ENCODE measurements around the gene LYRM2. TPM values are rescaled to one million over a fixed set of nuclear protein-coding genes. Genes with fewer than 3 reads are reported as not detected.

The LYRM2 gene
- total and polyA plus RNA-seq, 2 of the 8 experiments (the other 6 are each of a cell fraction or from before 2014, with no cell fraction given), result 7.3 to 25.7 TPM

GRCh38 chr6:89530982-89531381 lies 107.6 kb downstream of the LYRM2 start:
- H2BK5ac ChIP-seq (ENCODE audit: low read depth, low read length), result no peak overlapping the region
- ChIA-PET CTCF (ENCODE audit: partially characterized antibody) (no interaction called here), POLR2A (ENCODE audit: partially characterized antibody) (no interaction called here)
- H2BK12ac ChIP-seq (ENCODE audit: low read depth, low read length), result no peak overlapping the region
- H3K4me2 ChIP-seq (ENCODE audit: insufficient read depth in 1 of 2, low read depth in 2 of 2, low read length in 2 of 2), result no peak overlapping the region
- no peak overlapping the region for H4K91ac ChIP-seq (replicated peaks; ENCODE audit: insufficient read length, low read length)
- H4K20me1 ChIP-seq (replicated peaks in 1 of 2; ENCODE audit: control insufficient read depth in 1 of 2, insufficient read depth in 2 of 2, low read length in 2 of 2), result no peaks in the 10 kb centered on the region
- H3K36me3 ChIP-seq (ENCODE audit: control insufficient read depth in 2 of 4, insufficient read depth in 4 of 4, low read length in 3 of 4), result no peaks in the 10 kb centered on the region
- H4K5ac ChIP-seq (ENCODE audit: insufficient read length, low read depth, low read length), result no peak overlapping the region
- no peak for FAIRE-seq
- H3K4me3 ChIP-seq (ENCODE audit: extremely low read depth in 1 of 4, insufficient read depth in 2 of 4, low read depth in 3 of 4, low read length in 4 of 4), result no peak overlapping the region
- H3K4me1 ChIP-seq (replicated peaks in 1 of 4; ENCODE audit: control insufficient read depth in 3 of 4, insufficient read depth in 4 of 4, low read length in 3 of 4), result no peaks in the 10 kb centered on the region
- no peaks in the 10 kb centered on the region for H3K23me2 ChIP-seq (ENCODE audit: low read depth, low read length)
- no peaks in the 10 kb centered on the region for H3K79me2 ChIP-seq (ENCODE audit: control insufficient read depth in 1 of 2, insufficient read depth in 2 of 2, low read length in 2 of 2)
- H3K14ac ChIP-seq (ENCODE audit: insufficient read length), result no peak overlapping the region
- H3K4ac ChIP-seq (replicated peaks; ENCODE audit: insufficient read length, low read depth, low read length), result no peak overlapping the region
- H2BK20ac ChIP-seq (ENCODE audit: low read length), result no peak overlapping the region
- H4K8ac ChIP-seq (ENCODE audit: extremely low read depth, insufficient read depth, low read length), result no peak overlapping the region
- 91% methylated on average over 11 of the region's 11 CpGs; no CpG with 5 or more reads in 1 of the 2 experiments for WGBS, 2 experiments (ENCODE audit: extremely low coverage in 1 of 2, insufficient coverage in 1 of 2, insufficient read length in 1 of 2, insufficient replicate concordance in 2 of 2, low coverage in 1 of 2, low lambda C conversion rate in 2 of 2, missing lambda C conversion rate in 1 of 2)
- H2AFZ ChIP-seq (ENCODE audit: low read length), result no peak overlapping the region
- H3K9ac ChIP-seq (replicated peaks in 1 of 4; ENCODE audit: extremely low read depth in 1 of 4, low read depth in 3 of 4, low read length in 3 of 4), result no peak overlapping the region
- no peak overlapping the region for H3K18ac ChIP-seq (ENCODE audit: extremely low read depth, low read length)
- no peak overlapping the region for H3K56ac ChIP-seq (replicated peaks; ENCODE audit: insufficient read length, low read depth, low read length)
- no peak overlapping the region for H2BK120ac ChIP-seq (replicated peaks; ENCODE audit: low read depth, low read length)
- no peak overlapping the region for H3K23ac ChIP-seq (ENCODE audit: insufficient read length)
- H2BK15ac ChIP-seq (ENCODE audit: low read length), result no peak overlapping the region
- no peak overlapping the region for H3K27ac ChIP-seq (ENCODE audit: low read depth, low read length)
- H3K79me1 ChIP-seq (ENCODE audit: low read depth, low read length), result no peaks in the 10 kb centered on the region
- H3K9me3 ChIP-seq (ENCODE audit: insufficient read depth in 2 of 2, low read depth in 1 of 2, low read length in 1 of 2), result no peaks in the 10 kb centered on the region
- no peak overlapping the region for H2AK5ac ChIP-seq (ENCODE audit: low read depth, low read length)
- DNase-seq (ENCODE audit: low read depth in 1 of 2, low spot score in 2 of 2), result no peak
- TF ChIP-seq TCF12 (IDR thresholded peaks at IDR 0.05; ENCODE audit: low read depth, low read length), result no peak
- TF ChIP-seq CTBP2 (IDR thresholded peaks at IDR 0.05; ENCODE audit: borderline replicate concordance, insufficient read depth, insufficient read length, low read length), result no peak
- TF ChIP-seq, protein P1, sequence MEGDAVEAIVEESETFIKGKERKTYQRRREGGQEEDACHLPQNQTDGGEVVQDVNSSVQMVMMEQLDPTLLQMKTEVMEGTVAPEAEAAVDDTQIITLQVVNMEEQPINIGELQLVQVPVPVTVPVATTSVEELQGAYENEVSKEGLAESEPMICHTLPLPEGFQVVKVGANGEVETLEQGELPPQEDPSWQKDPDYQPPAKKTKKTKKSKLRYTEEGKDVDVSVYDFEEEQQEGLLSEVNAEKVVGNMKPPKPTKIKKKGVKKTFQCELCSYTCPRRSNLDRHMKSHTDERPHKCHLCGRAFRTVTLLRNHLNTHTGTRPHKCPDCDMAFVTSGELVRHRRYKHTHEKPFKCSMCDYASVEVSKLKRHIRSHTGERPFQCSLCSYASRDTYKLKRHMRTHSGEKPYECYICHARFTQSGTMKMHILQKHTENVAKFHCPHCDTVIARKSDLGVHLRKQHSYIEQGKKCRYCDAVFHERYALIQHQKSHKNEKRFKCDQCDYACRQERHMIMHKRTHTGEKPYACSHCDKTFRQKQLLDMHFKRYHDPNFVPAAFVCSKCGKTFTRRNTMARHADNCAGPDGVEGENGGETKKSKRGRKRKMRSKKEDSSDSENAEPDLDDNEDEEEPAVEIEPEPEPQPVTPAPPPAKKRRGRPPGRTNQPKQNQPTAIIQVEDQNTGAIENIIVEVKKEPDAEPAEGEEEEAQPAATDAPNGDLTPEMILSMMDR (IDR thresholded peaks at IDR 0.05; ENCODE audit: control extremely low read depth in 1 of 3, insufficient read depth in 1 of 3, low read depth in 1 of 3, low read length in 3 of 3), result no peak
- TF ChIP-seq GTF2F1 (IDR thresholded peaks at IDR 0.05; ENCODE audit: borderline replicate concordance, low read depth, low read length), result no peak
- TF ChIP-seq SUZ12 (IDR thresholded peaks at IDR 0.05; ENCODE audit: low read length), result no peak
- TF ChIP-seq BRCA1 (IDR thresholded peaks at IDR 0.05; ENCODE audit: low read depth, low read length), result no peak
- no peak for TF ChIP-seq NANOG (IDR thresholded peaks at IDR 0.05; ENCODE audit: insufficient read depth, low read depth, low read length, poor library complexity, severe bottlenecking)
- no peak for TF ChIP-seq RFX5 (IDR thresholded peaks at IDR 0.05; ENCODE audit: borderline replicate concordance, low read depth, low read length)
- no peak for TF ChIP-seq MAFK (IDR thresholded peaks at IDR 0.05; ENCODE audit: low read depth, low read length)
- no peak for TF ChIP-seq PHF8 (conservative IDR thresholded peaks at IDR 0.05; ENCODE audit: low read depth, low read length)
- H3K27me3 ChIP-seq (replicated peaks in 1 of 4; ENCODE audit: control insufficient read depth in 3 of 4, extremely low read depth in 1 of 4, insufficient read depth in 3 of 4, low read length in 3 of 4), result no peaks in the 10 kb centered on the region
